ENCODE data around the gene DNAL4.

Gene DNAL4

DNA sequence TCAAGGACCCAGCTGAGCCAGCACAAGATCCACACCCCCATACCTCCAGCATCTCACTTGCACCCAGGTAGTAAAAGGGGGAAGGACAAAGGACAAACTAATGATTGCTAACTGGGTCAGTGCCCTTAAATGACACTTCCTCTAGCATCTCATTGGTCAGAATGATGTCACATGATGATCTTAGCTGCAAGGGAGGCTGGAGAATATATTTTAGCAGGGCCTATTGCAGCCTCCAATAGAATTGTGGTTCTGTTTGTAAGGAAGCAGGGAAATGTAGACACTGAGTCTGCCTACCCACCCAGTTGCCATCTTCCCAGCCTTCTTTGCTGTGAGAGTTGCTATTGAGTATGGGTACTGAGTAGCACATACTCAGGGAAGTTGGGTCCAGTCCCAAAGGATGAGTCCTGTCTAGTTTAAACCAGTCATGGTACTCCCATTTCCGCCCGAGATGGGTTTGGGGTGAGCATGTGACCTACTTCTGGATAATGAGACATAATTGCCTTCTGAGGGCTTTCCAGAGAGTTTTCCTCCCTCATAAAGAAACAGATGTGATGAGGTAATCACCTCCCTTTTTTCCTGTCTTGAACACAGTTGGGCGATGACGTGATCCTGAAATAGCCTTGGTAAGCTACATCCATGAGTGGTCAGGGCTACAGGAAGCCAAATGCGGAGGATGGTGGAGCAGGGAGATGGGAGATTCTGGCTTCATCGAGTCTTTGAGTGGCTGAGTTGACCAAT is 5.5 kb upstream of the DNAL4 start:
- TF ChIP-seq, protein P1, sequence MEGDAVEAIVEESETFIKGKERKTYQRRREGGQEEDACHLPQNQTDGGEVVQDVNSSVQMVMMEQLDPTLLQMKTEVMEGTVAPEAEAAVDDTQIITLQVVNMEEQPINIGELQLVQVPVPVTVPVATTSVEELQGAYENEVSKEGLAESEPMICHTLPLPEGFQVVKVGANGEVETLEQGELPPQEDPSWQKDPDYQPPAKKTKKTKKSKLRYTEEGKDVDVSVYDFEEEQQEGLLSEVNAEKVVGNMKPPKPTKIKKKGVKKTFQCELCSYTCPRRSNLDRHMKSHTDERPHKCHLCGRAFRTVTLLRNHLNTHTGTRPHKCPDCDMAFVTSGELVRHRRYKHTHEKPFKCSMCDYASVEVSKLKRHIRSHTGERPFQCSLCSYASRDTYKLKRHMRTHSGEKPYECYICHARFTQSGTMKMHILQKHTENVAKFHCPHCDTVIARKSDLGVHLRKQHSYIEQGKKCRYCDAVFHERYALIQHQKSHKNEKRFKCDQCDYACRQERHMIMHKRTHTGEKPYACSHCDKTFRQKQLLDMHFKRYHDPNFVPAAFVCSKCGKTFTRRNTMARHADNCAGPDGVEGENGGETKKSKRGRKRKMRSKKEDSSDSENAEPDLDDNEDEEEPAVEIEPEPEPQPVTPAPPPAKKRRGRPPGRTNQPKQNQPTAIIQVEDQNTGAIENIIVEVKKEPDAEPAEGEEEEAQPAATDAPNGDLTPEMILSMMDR (IDR thresholded peaks at IDR 0.05; ENCODE audit: control insufficient read depth, extremely low read depth, insufficient read depth): no peak
- no peak for DNase-seq (ENCODE audit: low read depth)
- no peak overlapping the region for H3K4me3 ChIP-seq (ENCODE audit: low read depth, low read length)

DNA sequence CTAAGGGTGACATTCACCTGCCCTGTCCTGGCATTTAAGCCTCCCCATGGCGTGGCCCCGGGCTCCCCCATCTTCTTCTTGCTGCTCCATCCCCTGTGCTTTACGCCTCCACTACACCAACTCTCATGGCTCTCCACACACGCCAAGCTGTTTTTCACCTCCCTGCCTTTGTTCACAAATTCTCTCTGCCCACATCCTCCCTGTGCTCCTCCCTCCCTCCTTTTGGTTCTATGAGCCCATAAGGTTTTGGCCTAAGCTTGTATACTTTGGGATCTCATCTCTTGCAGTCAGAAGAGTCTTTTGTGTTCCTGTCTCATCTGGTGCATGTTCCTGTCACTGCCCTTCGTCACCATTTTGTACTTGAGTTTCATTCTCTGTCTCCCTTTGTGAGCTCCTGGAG is 4.6 kb upstream of the DNAL4 start:
- DNase-seq (ENCODE audit: low read depth): no peak
- no peak overlapping the region for H3K4me3 ChIP-seq (ENCODE audit: low read depth, low read length)
- TF ChIP-seq, protein P1 (IDR thresholded peaks at IDR 0.05; ENCODE audit: control insufficient read depth, extremely low read depth, insufficient read depth): no peak

DNA sequence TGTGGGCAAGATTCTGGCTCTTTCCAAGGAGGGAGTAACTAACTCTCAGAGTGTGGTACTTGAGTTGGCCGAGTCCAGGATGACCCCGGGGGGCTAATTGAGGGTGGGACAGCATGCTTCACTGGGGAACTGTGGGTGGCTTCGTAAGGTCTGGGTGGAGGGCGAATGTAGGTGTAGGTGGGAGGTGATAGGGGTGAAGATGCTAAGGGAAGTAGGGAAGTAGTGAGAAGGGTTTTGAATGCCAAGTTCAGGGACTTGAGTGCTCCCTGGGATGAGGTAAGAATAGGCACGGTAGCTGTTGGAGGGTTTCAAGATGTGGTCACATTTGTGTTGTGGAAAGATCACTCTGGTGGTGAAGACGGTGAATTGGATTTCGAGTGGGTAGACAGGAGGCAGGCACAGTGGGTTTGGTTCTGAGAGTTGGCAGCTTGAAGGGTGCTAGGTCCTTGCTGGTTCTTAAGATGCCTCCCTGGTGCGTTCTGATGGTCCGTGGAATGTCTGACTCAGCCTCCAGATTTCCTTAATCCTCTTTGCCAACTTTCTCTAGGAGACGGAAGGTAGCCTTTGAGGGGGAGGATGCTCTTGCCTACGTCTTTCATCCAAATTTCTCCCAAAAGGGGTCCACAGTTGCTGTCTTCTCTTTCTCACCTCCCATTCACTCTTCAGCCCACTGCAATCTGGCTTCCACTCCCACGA is 2.5 kb upstream of the DNAL4 start:
- no peak for DNase-seq (ENCODE audit: low read depth)
- H3K4me3 ChIP-seq (ENCODE audit: low read depth, low read length): no peak overlapping the region
- TF ChIP-seq, protein P1 (IDR thresholded peaks at IDR 0.05; ENCODE audit: control insufficient read depth, extremely low read depth, insufficient read depth): no peak

DNA sequence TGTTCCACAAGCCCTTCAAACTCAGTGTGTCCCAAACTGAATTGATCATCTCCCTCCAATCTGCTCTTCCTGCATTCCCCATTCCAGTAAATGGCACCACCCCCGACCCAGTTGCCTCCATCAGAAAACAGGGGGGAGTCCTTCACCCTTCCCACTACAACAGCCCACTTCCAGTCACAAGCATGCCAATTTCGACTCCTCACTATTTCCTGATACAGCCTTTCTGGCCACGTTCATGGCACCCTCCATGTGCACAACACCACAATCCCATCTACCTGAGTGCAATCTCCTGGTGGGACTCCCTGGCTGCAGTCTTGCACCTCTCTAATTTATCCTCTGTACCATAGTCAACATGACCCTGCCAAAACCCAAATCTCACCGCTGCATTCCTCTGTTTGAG is 1.6 kb upstream of the DNAL4 start:
- H3K4me3 ChIP-seq (ENCODE audit: low read depth, low read length): no peak overlapping the region
- no peak for DNase-seq (ENCODE audit: low read depth)
- TF ChIP-seq, protein P1 (IDR thresholded peaks at IDR 0.05; ENCODE audit: control insufficient read depth, extremely low read depth, insufficient read depth): no peak

DNA sequence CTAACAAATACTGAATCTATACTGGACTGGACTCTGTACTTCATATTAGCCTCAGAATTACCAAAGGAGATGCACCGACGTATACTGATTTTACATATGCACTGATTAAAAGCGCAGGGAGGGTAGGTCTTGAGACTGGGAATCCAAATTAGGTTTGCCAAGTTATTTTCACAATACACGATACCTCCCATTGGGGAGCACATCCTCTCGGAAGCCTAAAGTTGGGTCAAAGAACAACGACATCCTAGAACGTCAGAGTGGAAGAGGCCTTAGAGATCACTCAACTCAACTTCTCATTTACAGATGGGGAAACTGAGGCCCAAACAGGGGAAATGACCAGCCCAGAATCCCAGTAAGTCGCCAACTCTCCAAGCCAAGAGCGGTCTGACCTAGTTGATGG is 626 bp downstream of the DNAL4 start:
- TF ChIP-seq, protein P1 (IDR thresholded peaks at IDR 0.05; ENCODE audit: control insufficient read depth, extremely low read depth, insufficient read depth): no peak
- peak overlapping the region; percentile 81 for H3K4me3 ChIP-seq (ENCODE audit: low read depth, low read length)
- no peak for DNase-seq (ENCODE audit: low read depth)

DNA sequence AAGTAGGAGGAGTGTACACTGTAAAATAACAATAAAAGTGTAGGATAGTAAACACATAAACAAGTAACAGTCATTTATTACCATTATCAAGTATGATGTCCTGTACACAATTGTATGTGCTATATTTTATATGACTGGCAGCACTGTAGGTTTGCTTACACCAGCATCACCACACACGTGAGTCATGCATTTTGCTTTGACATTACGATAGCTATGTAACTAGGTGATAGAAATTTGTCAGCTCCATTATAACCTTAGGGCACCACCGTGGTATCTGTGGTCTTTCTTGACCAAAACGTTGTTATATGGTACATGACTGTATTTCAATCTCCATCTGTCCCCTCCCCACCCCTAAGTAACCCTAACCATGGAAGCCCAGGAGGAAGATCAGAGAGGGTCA is 1.1 kb downstream of the DNAL4 start:
- H3K4me3 ChIP-seq (ENCODE audit: low read depth, low read length): peak overlapping the region; percentile 81
- TF ChIP-seq, protein P1 (IDR thresholded peaks at IDR 0.05; ENCODE audit: control insufficient read depth, extremely low read depth, insufficient read depth): no peak
- DNase-seq (ENCODE audit: low read depth): no peak
